ENCODE measurements around the gene CSTPP1.

CSTPP1 gene

DNA sequence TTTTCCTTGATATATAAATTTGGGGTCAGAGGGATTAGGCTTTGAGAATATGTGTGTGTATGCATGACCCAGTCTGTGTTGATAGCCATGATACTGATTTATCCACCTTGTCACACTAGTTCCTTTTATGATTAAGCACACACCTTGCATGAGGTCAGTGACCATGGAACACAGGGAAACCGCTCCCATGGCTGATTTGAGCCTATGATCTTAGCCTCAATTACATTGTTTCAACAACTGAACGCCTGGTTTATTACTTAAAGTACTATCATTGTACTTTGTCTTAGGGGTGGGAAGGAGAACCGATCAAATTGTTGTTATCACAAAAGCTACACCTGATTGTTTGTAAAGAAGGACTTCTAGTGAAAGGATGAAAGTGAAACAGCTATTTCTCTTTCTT lies 169.4 kb downstream of the CSTPP1 start:
- Histone ChIP-seq H3K36me3 (replicated peaks) (no peaks in the 10 kb centered on the region), H3K27ac (no peak overlapping the region), H3K4me3 (ENCODE audit: low read depth, low read length) (no peak overlapping the region), H3K27me3 (replicated peaks) (no peaks in the 10 kb centered on the region)
- no peak for DNase-seq
- in situ Hi-C loops (cut with HindIII; ENCODE audit: low pct_ligation_motif_present, low sequenced_read_pairs) = no loop called here
- TF ChIP-seq, protein P1, sequence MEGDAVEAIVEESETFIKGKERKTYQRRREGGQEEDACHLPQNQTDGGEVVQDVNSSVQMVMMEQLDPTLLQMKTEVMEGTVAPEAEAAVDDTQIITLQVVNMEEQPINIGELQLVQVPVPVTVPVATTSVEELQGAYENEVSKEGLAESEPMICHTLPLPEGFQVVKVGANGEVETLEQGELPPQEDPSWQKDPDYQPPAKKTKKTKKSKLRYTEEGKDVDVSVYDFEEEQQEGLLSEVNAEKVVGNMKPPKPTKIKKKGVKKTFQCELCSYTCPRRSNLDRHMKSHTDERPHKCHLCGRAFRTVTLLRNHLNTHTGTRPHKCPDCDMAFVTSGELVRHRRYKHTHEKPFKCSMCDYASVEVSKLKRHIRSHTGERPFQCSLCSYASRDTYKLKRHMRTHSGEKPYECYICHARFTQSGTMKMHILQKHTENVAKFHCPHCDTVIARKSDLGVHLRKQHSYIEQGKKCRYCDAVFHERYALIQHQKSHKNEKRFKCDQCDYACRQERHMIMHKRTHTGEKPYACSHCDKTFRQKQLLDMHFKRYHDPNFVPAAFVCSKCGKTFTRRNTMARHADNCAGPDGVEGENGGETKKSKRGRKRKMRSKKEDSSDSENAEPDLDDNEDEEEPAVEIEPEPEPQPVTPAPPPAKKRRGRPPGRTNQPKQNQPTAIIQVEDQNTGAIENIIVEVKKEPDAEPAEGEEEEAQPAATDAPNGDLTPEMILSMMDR (IDR thresholded peaks at IDR 0.05; ENCODE audit: low read depth, low read length, missing control alignments) = no peak

- Histone ChIP-seq H3K36me3 (replicated peaks) (no peaks in the 10 kb centered on the region), H3K27me3 (replicated peaks) (no peaks in the 10 kb centered on the region), H3K4me3 (ENCODE audit: low read depth, low read length) (no peak overlapping the region), H3K27ac (no peak overlapping the region)
- no peak for DNase-seq
- in situ Hi-C loops (cut with HindIII; ENCODE audit: low pct_ligation_motif_present, low sequenced_read_pairs) = no loop called here
- TF ChIP-seq, protein P1 (IDR thresholded peaks at IDR 0.05; ENCODE audit: low read depth, low read length, missing control alignments) = no peak
These were observed 170.3 kb downstream of the CSTPP1 start for GRCh38 chr11:47106798-47107411.

- no peaks in the 10 kb centered on the region for H3K27me3 ChIP-seq (replicated peaks)
- in situ Hi-C loops (cut with HindIII; ENCODE audit: low pct_ligation_motif_present, low sequenced_read_pairs) = no loop called here
- no peak for DNase-seq
- H3K27ac ChIP-seq = no peak overlapping the region
- no peaks in the 10 kb centered on the region for H3K36me3 ChIP-seq (replicated peaks)
- no peak overlapping the region for H3K4me3 ChIP-seq (ENCODE audit: low read depth, low read length)
- TF ChIP-seq, protein P1 (IDR thresholded peaks at IDR 0.05; ENCODE audit: low read depth, low read length, missing control alignments) = no peak
These were observed 171.2 kb downstream of the CSTPP1 start for GRCh38 chr11:47107744-47108143.

GRCh38 chr11:47108214-47108613 lies 171.7 kb downstream of the CSTPP1 start:
- DNase-seq = no peak
- in situ Hi-C loops (cut with HindIII; ENCODE audit: low pct_ligation_motif_present, low sequenced_read_pairs) = no loop called here

GRCh38 chr11:47109051-47109726 lies 172.6 kb downstream of the CSTPP1 start:
- H3K27ac ChIP-seq = no peak overlapping the region
- H3K27me3 ChIP-seq (replicated peaks) = no peaks in the 10 kb centered on the region
- no peaks in the 10 kb centered on the region for H3K36me3 ChIP-seq (replicated peaks)
- no peak for DNase-seq
- in situ Hi-C loops (cut with HindIII; ENCODE audit: low pct_ligation_motif_present, low sequenced_read_pairs) = no loop called here
- TF ChIP-seq, protein P1 (IDR thresholded peaks at IDR 0.05; ENCODE audit: low read depth, low read length, missing control alignments) = no peak
- H3K4me3 ChIP-seq (ENCODE audit: low read depth, low read length) = no peak overlapping the region

More at GRCh38 chr11:47108214-47108613, 171.7 kb downstream of the CSTPP1 start:
- no peak overlapping the region for H3K4me3 ChIP-seq (ENCODE audit: low read depth, low read length)
- no peaks in the 10 kb centered on the region for H3K27me3 ChIP-seq (replicated peaks)
- H3K36me3 ChIP-seq (replicated peaks) = no peaks in the 10 kb centered on the region
- TF ChIP-seq, protein P1 (IDR thresholded peaks at IDR 0.05; ENCODE audit: low read depth, low read length, missing control alignments) = no peak
- H3K27ac ChIP-seq = no peak overlapping the region

Data from brain microvascular endothelial cell (primary cell).